ENCODE results near the gene NUTF2.

NUTF2 gene

GRCh38 chr16:67864594-67864993 is 17.9 kb downstream of the NUTF2 start:
- DNase-seq: no peak

- peak; percentile 23 for DNase-seq
Measured at GRCh38 chr16:67865318-67865717, 18.6 kb downstream of the NUTF2 start.

- DNase-seq: no peak
Measured at GRCh38 chr16:67868290-67868689, 21.6 kb downstream of the NUTF2 start.

GRCh38 chr16:67869653-67870052 is 22.9 kb downstream of the NUTF2 start:
- no peak for DNase-seq

GRCh38 chr16:67871256-67871655 is 24.5 kb downstream of the NUTF2 start:
- DNase-seq: no peak

- no peak for DNase-seq
Measured at GRCh38 chr16:67872131-67872630, 25.4 kb downstream of the NUTF2 start.

GRCh38 chr16:67872631-67873434 is 26.1 kb downstream of the NUTF2 start, which contains the start of gene EDC4:
EDC4 (plus strand) TSS chr16:67873052; CDS start chr16:67873262, 210 bp downstream.
- DNase-seq: peak; percentile 72

GRCh38 chr16:67873435-67874370 is 27.0 kb downstream of the NUTF2 start:
- DNase-seq: no peak

- DNase-seq: no peak
Measured at GRCh38 chr16:67874372-67874771, 27.6 kb downstream of the NUTF2 start.

- DNase-seq: no peak
Measured at GRCh38 chr16:67877064-67877463, 30.3 kb downstream of the NUTF2 start.

GRCh38 chr16:67878232-67878631 is 31.5 kb downstream of the NUTF2 start:
- no peak for DNase-seq

- DNase-seq: no peak
Measured at GRCh38 chr16:67878846-67879245, 32.1 kb downstream of the NUTF2 start.

GRCh38 chr16:67879462-67879861 is 32.7 kb downstream of the NUTF2 start:
- DNase-seq: no peak

- DNase-seq: no peak
Measured at GRCh38 chr16:67879936-67880335, 33.2 kb downstream of the NUTF2 start.

GRCh38 chr16:67880584-67880983 is 33.9 kb downstream of the NUTF2 start:
- no peak for DNase-seq

GRCh38 chr16:67881621-67882161 is 35.0 kb downstream of the NUTF2 start:
- DNase-seq: no peak

- DNase-seq: no peak
Measured at GRCh38 chr16:67882374-67883145, 35.8 kb downstream of the NUTF2 start.

GRCh38 chr16:67883146-67883871 is 36.6 kb downstream of the NUTF2 start:
- no peak for DNase-seq

GRCh38 chr16:67883872-67884261 is 37.1 kb downstream of the NUTF2 start:
- DNase-seq: no peak

- peak; percentile 90 for DNase-seq
Measured at GRCh38 chr16:67884684-67885083, 38.0 kb downstream of the NUTF2 start, which contains the start of gene NRN1L. NRN1L (plus strand) TSS chr16:67884885; CDS start chr16:67884904, 19 bp downstream.

GRCh38 chr16:67885545-67885944 is 38.8 kb downstream of the NUTF2 start:
- no peak for DNase-seq

Measured in fibroblast of skin of abdomen (primary cell).